Stimulated activated CD4-positive, alpha-beta T cell treated with anti-CD3 and anti-CD28 coated beads, Interleukin-12 subunit alpha, Interleukin-12 subunit beta, amount 100 ng/mL, for 4 hours (primary cell): ENCODE results near the gene TTYH1.
"Not testable (repeated sequence)": the region's sequence is repeated elsewhere in the genome, so short reads cannot be mapped to it uniquely, and the experiment has no call there.

Experiments used
- DNase-seq: peaks from one replicate; pipeline ENCODE4 v3.0.0-alpha.2; 2020

Gene TTYH1

GRCh38 chr19:54446349-54446748 is 31.1 kb downstream of the TTYH1 start:
- DNase-seq: not testable (repeated sequence)

GRCh38 chr19:54448040-54448773 is 32.9 kb downstream of the TTYH1 start:
- DNase-seq: peak; percentile 40

- peak; percentile 93 for DNase-seq
Measured at GRCh38 chr19:54448774-54449700, 33.8 kb downstream of the TTYH1 start, which contains the start of gene LENG8. TSS of gene LENG8 (plus strand) at chr19:54449199. CDS start at chr19:54451345, 2,146 bp downstream.

- DNase-seq: no peak
Measured at GRCh38 chr19:54449701-54450069, 34.4 kb downstream of the TTYH1 start.

GRCh38 chr19:54451331-54451871 is 36.1 kb downstream of the TTYH1 start:
- no peak for DNase-seq

- DNase-seq: no peak
Measured at GRCh38 chr19:54451997-54452396, 36.7 kb downstream of the TTYH1 start.

- DNase-seq: no peak
Measured at GRCh38 chr19:54452626-54453025, 37.4 kb downstream of the TTYH1 start.

GRCh38 chr19:54453921-54454780 is 38.9 kb downstream of the TTYH1 start:
- no peak for DNase-seq

GRCh38 chr19:54454781-54455675 is 39.8 kb downstream of the TTYH1 start:
- no peak for DNase-seq

GRCh38 chr19:54455786-54456422 is 40.6 kb downstream of the TTYH1 start:
- DNase-seq: no peak

GRCh38 chr19:54456423-54457373 is 41.4 kb downstream of the TTYH1 start:
- DNase-seq: no peak

- no peak for DNase-seq
Measured at GRCh38 chr19:54457773-54458647, 42.7 kb downstream of the TTYH1 start.

GRCh38 chr19:54458648-54459281 is 43.5 kb downstream of the TTYH1 start:
- no peak for DNase-seq

GRCh38 chr19:54459282-54460229 is 44.3 kb downstream of the TTYH1 start:
- no peak for DNase-seq

GRCh38 chr19:54460230-54461005 is 45.2 kb downstream of the TTYH1 start:
- DNase-seq: no peak

- DNase-seq: no peak
Measured at GRCh38 chr19:54461210-54461609, 45.9 kb downstream of the TTYH1 start.
